HG03469 (cell line): ENCODE data around the gene SH3RF1.

Experiments used
- ATAC-seq: cut with Tn5 transposase; IDR thresholded peaks from one replicate; pipeline ENCODE4 v1.9.1; 2021; ENCODE audit warnings: mild to moderate bottlenecking, moderate library complexity, moderate number of reproducible peaks; ENCODE audit not compliant: unreplicated experiment

The SH3RF1 gene

DNA sequence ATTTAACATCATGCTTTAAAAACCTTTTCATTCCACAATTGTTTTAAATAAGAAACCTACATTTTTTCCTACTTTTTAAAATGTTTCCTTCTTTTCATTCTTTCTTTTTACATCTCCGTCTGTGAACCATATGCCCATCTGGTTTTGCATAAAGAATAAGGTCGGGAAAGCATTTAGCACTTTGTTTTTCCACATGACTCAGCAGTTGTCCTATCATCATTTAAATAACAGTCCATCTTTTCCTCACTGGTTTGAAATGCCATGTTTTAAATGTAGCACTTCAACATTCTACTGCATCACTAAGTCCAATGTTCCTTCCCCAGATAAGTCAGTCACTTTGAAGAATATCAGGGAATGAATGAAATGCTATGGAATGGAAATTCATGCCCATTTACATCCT lies 128.4 kb downstream of the SH3RF1 start:
- no peak for ATAC-seq

DNA sequence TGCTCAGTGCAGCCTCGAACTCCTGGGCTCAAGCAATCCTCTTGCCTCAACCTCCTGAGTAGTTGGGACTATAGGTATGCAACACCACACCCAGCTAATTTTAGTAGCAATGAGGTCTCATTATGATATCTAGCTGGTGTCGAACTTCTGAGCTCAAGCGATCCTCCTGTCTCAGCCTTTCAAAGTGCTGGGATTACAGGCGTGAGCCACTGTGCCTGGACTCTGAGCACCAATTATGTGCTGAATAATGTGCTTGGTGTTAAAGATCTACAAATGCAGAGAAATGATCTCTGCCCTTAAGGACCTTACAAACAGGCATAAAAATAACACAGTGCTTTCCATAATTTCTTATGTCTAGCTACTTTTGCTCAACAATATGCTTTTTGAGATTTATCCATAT lies 131.7 kb downstream of the SH3RF1 start:
- ATAC-seq: no peak

DNA sequence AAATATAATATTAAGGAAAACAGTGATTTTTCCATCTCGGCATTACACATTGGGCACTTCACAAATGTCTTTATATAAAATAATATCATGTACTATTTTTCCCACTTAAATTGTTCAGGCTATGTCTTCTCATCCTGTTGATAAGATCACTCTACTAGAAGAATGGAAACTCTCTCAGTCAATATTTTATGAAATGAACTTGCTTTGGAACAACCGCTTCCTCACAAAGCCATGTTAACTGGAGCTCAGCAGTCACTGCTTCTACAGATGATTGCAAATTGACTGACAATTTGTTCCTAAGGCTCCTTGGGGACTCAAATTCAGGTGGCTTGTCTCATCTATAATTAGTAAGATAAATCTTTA lies 133.2 kb downstream of the SH3RF1 start:
- ATAC-seq: no peak

DNA sequence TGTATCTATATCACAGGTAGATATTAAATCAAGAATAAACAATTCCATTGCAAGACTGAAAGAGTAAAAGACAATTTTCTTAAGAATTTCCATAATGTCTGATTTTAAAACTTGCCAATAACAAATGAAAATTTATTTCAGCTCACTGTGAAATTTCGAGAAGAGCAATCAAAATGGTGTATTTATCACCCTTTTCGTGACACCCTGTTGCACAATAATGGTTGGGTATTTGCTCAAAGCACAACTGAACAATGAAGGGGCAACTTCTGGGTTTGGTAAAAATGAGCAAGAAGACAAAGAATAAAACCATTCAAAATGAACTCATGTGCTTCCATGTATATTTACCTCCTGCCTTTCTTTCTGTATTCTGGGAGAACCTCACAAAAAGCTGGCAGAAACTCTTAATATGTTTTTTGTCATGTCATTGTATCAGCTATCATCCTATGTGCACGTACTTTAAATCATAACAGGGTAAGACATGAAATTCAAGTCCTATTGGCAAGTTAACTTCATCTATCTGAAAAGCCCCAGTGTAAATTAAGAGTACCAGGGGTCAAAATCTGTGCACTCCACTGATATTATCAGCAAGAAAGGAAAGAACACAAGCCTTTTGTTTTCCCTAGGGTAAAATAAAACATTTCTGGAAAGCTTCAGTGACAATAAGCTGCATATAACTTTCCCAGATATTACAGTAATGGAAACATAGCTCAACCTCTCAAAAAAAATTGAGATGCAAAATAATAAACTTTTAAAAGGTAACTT lies 133.8 kb downstream of the SH3RF1 start:
- ATAC-seq: no peak

DNA sequence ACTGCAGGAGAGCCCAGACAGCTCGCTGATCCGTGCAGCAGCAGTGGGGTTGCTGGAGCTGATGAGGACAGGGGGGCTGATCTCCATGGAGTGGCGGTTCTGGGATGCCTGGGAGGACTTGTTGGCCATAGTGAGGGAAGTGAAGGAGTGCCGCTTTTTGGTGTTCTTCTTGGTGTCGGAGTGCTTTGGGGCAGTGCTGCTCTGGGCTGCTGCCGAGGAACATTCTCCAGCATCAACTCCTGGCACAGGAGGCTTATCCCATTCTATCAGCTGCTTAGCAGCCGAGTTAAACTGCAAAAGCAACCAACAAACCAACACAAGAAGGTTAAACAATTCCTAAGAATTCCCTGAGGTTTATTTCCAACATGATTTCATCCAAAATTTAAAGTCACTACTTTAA lies 134.4 kb downstream of the SH3RF1 start:
- no peak for ATAC-seq

DNA sequence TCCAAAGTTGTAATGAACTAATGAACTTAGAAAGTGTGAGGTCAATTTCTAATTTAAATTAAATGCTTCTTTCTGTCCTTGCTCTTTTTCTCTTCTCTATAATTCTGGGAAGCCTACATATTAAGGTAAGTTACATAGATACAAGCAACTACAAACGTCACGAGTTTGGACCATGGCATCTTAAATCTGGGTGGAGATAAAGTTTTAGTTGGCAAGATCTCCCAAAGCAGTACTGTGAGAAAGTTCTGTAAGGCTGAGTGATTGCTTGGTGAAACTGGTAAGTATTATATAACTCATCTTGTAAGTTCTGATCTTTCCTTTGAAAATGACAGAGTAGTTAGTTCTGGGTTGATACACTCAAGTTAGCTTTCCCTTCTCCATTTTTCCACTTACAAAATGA lies 135.0 kb downstream of the SH3RF1 start:
- no peak for ATAC-seq

DNA sequence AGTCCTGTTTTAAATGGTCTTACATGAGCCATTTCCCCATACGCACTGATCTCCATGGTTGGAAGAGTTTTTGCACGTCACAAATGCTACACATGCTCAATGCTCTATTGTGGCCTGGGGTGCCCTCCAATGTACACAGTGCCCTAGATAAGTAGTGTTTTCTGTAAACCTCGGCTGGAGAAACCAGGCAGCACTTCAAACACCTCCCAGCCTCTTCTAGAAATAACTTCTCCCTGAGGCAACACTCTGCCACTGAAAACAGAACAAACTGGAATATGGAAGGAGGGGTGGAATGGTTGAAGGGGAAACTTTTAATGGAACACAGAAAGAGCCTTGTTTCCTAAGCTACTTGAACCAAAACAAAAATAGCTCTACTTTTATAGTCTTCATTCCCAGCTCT lies 136.8 kb downstream of the SH3RF1 start:
- no peak for ATAC-seq

DNA sequence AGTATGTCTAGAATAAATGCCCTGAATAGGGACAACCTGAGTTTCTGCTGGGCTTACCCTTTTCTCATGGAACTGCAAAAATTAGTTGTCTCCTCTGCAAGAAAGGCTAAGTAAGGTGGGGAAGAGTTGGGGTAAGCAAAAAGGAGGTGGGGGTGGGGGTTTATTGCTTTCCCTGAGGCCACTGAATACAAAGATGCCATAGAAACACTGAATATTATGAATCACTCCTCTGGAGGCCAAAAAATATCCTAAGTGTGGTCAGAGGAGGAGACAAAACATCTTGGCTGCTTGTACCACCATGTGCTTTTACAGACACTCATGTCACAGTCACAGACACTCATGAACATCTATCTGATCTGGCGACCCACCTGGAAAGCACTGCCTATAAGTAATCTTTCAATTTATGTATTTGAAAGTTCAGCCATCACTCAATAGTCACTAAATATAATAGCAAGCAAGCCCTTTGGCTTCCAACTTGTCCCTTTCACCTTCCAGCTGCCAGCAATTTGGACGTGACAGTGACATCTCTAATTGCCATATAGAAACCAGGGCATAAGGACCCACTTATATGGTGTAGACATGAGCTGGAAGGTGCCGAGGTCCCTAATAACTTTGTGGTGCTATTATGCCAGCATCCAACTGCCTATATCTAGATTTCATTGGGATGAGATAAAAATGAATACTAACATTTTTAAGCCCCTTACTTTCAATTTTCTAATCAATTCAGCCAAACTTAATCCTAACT lies 138.0 kb downstream of the SH3RF1 start:
- ATAC-seq: no peak

DNA sequence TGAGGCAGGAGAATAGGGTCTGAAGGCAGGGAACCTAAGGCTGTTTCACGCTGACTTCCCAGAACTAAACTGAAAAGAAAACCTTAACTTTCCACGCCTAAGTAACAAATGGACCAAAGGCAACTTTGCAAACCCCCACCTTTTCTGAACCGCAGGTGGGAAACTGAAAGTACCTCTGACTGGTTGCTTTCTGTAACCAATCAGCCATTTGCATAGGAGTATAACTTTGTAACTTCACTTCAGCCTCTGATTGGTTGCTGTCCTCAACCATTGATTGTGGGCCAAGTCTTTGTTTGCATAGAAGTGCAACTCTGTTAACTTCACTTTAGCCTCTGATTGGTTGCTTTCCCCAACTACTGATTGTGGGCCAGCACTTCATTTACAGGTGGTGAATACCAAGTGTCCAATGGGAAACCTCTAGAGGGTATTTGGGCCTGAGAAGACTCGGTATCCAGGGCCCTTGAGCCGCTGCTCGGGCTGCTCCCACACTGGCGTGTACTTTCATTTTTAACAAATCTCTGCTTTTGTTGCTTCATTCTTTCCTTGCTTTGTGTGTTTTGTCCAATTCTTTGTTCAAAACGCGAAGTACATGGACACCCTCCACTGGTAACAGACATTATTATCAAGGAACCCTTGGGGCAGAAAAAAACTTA lies 139.1 kb downstream of the SH3RF1 start:
- no peak for ATAC-seq

DNA sequence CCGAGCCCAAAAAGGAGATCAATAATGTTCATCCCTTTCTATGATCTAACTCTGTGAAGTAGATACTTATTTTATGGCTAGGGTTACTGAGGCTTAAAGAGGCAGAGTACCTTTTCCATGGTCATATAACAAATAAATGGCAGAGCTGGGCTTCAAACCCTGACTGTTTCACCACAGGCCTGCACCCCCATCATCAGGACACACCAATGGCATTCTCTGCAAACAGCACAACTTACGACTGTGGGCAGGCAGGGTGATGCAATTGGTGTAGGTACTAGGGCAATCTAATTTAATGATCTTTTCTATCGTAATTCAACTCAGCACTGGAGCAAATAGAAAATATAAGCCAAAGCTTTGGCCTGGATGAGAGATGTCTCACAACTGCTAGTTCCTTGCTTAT lies 141.9 kb downstream of the SH3RF1 start:
- ATAC-seq: no peak

DNA sequence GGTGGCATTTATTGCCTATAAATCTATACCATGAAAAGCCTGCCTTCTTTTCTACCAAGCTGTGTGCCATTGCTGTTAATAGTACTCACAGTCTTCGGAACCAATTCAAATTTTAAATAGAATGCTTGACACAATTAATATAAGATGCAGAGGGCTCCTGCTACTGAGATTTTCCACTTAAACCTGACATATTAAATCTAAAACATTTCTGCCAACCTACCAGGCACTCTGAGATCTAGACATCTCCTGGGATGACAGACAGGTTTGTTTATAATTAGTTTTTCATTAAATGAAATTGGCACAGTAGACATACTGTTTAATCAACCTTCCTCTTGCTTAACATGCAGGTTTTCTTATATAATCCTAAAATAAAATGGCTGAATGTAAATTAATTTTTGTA lies 143.4 kb downstream of the SH3RF1 start:
- ATAC-seq: no peak

DNA sequence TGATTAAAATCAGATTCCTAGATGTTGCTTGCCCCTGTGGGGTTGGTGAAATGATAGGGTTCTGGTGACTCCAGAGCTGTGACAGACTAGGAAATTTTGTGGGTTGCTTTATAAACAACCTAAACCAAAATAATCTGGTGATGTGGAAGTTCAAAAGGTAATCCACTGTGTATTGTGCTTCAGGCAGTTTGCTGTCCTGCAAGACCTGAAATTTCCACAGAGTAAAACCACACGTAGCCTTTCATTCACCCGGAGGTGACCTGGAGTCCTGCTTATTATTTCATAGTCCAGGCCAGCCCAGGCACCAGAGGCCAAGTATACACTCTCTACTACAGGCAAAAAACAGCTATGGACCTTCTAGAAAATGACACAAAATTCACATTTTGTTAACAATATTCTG lies 146.1 kb downstream of the SH3RF1 start:
- no peak for ATAC-seq

DNA sequence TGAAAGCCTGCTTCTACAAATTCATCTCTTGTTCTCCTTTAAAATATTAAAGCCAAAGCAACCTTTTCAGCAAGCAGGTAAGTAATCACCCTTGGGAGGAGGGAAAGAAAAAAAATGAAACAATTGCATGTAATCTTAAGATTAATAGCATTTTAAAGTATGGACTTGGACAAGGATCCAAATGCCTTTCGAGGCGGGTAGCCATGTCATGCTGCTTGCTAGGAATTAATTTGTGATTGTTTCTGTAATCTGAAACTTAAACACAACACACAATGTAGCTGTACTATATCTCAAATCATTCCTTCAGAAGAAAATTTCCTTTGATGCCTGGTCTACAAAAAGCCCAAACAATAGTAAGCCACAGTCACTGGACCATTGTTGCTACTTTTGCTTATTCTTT lies 148.3 kb downstream of the SH3RF1 start:
- ATAC-seq: no peak

DNA sequence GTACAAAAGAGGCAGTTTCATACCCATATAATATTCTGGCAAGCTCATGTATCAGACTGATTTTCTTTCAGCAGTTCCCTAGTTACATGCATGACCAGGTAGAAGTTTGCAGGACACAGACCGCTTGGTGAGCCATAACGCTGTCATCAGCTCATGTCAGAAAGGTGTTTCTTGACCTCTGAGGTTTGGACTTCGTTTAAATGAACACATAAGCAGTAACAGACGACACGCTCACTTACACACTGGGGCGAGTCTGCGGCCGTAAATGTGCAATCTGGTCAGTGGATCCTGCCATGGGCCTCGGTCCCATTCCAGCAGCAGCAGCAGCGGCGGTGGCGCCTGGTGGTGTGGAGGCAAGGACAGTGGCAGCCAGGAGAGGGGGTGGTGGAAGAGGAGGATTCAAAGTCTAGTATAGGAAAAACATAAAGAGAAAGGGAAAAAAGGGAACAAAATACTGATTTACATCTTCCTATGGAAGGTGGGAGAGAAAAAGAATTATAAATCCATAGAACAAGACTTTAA lies 148.8 kb downstream of the SH3RF1 start:
- ATAC-seq: no peak

DNA sequence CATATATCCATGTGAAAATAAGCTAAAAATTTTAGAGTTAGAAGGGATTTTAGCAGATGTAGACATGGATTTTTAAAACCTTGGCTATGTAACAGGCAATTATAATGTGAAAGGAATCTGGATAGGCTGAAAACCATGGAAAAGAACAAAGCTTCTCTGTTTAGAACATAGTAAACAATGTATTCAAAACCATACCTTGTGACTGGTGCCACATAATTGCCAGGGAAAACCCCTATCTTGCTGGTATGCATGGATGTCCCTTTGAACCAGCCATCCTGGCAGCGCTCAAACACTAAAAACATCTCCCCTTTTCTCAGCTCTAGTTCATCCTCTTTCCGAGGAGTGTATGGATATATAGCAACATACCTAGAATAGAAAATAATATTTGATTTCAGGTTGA lies 150.1 kb downstream of the SH3RF1 start:
- no peak for ATAC-seq

DNA sequence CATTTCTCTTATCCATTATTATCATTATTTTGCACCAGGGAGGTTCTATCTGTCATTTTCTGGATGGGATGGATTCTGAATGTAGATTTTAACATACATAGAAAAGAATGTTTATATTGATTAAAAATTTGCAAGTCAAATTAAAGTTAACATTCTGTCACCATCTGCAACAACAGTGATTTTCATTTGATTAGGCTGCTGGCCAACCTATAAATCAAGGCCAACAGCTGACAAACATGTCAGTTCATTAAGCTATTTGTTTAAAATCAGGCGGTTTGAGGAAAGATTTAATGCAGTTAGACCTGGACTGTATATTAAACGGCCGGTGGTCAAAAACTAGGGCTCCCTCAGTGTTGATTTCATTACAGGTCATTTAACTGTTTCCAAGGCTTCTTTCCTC lies 151.2 kb downstream of the SH3RF1 start:
- ATAC-seq: no peak

DNA sequence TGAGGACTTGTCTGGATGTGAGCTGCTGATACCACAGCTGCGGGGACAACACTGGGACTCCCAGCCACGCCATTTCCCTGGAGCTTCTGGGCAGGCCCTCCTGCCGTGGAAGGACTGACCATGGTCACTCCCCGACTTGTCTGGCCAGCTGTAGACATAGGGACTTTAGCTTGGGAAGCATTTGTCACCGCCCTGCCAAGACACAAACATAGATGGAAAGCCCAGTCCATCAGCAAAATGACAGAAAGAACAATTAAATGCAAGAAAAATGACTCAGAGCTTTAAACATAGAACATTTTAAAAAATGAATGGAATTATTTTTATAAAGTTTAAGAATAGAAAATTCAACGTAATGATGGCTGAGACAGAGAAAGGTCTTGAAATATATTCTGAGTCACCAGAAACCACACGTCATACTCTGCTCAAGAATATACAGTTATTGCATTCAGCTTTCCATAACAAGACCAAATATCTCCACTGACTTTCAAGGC lies 153.1 kb downstream of the SH3RF1 start:
- ATAC-seq: no peak

DNA sequence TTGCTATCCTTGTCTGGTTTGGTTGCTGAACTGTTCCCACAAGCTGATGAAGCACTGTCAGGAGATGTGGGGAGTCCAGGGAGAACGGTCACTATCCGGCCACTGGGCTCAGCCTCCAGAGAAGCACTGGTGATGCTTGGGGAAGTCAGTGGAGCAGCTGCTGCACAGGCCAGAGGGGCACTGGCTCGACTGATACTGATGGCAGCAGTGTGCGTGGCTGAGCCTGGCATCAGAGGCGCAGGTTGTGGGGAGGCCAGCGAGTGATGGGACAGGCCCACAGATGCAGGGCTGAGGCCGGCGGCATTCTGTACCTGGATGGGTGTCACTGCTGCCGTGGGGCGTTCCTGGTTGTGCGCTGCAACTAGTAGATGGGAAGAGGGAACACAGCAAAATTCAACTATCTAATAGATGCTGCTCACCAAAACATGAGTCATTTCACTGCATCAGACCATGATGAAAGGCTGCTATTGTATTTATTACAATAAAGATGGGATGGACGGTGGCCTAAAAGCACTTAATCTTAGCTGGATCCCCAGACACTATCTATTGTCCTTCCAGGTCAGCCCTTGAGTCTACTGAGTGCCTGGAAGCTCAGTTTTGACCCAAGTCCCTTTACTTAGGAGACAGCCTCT lies 154.4 kb downstream of the SH3RF1 start:
- ATAC-seq: no peak

DNA sequence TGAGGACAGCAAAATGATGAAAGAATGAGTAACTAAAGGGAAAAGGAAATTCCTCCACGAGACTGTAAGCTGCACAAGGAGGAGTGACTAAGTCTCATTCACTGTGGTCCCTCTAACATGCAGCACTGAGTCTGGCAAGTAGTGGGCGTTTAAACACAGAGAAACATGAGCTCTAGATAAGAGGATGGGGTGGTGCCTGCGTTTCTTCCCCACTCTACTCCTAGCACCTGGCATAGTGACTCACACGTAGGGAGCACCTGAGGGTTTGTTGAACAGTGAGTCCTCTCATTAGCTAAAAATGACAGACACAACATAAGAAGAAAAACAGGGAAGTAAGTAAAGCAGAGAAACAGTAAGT lies 154.9 kb downstream of the SH3RF1 start:
- ATAC-seq: no peak

DNA sequence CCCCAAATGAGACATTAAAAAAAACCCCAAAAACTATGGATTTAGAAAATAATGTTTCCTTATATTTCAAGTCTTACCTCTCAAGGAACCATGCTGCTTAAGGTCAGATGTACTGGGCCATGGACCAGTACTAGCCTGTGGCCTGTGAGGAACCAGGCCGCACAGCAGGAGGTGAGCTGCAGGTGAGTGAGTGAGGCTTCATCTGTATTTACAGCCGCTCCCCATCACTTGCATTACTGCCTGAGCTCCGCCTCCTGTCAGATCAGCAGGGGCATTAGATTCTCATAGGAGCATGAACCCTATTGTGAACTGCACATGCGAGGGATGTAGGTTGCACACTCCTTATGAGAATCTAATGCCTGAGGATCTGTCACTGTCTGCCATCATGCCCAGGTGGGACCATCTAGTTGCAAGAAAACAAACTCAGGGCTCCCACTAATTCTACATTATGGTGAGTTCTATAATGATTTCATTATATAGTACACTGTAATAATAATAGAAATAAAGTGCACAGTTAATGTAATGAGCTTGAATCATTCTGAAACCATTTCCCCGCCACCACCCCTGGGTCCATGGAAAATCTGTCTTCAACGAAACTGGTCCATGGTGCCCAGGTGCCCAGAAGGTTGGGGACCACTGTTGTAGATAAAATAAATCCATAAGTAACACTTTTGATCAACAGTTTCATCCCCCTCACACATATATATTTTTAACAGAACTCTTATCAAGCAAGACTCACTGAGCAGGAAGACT lies 155.4 kb downstream of the SH3RF1 start:
- ATAC-seq: no peak
